K562 treated with DMSO at 1 percent for 48 hours (cell line): ENCODE measurements around the gene DTNA. TPM values are rescaled to one million over a fixed set of nuclear protein-coding genes. Genes with fewer than 3 reads are reported as not detected.

Experiments used
- total RNA-seq: library from RNA; unstranded; fragments of 300-600 nt; gene quantifications from 2 replicates; pipeline ENCODE4 v1.2.3, GENCODE V29; 2022; ENCODE audit warnings: low replicate concordance; ENCODE audit errors: extremely low read depth

The DTNA gene
- not detected in 2 replicates for total RNA-seq

GRCh38 chr18:34709750-34710441 is at the start of gene DTNA:
DTNA (plus strand) TSS chr18:34710298; CDS start chr18:34755977, 45,679 bp downstream.

